Fibroblast of skin of right quadriceps (primary cell): ENCODE data around the gene POLA1.
A peak's percentile ranks its signal among the peaks of the same experiment; 100 is the strongest.
"Not testable (repeated sequence)": the region's sequence is repeated elsewhere in the genome, so short reads cannot be mapped to it uniquely, and the experiment has no call there.

ENCODE experiments used
- DNase-seq: peaks from one replicate; pipeline ENCODE4 v3.0.0-alpha.2; 2013

The POLA1 gene

DNA sequence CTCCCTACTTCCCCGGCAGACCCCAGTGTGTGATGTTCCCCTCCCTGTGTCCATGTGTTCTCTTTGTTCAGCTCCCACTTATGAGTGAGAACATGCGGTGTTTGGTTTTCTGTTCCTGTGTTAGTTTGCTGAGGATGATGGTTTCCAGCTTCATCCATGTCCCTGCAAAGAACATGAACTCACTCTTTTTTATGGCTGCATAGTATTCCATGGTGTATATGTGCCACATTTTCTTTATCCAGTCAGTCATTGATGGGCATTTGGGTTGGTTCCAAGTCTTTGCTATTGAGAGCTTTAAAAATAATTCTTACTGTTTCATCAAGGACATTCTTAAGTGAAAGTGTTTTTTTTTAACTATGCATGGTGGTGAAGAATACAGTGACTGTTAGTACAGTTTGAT is 126.1 kb downstream of the POLA1 start:
- not testable (repeated sequence) for DNase-seq

DNA sequence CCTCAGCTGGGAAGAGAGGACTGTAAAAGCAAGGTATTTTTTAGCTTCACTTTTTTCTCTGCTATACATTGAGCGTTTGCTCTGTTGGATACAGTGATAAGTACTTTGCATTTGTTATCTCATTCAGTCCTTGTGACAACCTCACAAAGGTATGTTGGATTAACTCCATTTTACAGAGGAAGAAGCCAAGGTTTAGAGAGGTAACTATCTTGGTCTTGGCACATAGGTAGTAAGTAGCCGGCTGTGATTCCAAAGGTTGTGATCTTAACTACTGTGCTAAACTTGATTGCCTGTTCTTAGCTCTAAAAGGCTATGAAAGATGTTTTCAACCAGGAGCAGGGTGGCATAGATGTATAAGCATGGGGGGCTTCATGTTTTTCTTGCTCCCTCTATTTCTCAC is 134.4 kb downstream of the POLA1 start:
- DNase-seq = no peak

DNA sequence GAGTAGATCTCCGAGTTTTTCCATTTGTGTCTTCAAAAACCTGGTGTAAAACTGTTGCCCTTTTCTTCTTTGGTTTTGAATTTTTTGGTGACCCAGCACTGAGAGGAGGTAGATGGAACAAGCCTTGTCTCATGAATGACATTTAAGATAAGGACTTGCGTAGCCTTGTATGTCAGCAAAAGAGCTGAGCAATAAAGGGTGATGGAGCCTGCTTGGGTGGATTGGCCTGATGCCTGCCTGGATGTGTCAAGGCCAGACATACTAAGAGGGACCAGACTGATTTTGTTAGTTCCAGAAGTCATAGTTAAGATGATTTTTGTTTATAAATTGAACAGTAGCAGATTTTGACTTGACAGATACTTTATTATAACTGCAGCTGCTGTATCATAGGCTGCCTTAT is 134.9 kb downstream of the POLA1 start:
- DNase-seq = no peak

DNA sequence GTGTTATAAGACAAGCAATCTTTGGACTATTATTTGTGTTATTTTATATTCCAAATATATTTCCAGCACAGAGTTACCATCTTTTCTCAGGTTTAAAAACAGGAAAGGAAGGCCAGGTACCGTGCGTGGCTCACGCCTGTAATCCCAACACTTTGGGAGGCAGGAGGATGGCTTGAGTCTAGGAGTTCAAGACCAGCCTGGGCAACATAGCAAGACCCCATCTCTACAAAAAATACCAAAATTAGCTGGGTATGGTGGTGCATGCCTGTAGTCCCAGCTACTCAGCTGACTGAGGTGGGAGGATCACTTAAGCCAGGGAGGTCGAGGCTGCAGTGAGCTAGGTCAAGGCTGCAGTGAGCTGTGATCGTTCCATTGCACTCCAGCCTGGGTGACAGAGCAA is 140.0 kb downstream of the POLA1 start:
- DNase-seq = no peak

DNA sequence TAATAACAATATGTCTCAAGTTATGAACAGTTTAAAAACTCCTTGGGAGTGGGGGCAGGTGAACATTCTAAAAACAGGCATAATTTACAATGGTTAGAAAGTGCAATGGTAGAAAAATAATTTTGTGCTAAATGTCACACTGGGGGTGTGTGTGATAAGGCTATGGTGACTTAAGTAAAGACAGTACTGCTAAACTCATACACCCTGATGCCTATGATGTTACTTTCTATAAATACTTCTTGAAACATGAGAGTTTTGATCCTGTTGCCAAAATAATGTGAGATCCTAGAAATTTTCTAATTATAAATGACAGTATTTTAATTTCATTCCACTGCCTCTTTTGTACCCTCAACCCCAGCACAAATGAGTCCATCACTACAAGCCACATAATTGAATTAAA is 144.2 kb downstream of the POLA1 start:
- DNase-seq = no peak

DNA sequence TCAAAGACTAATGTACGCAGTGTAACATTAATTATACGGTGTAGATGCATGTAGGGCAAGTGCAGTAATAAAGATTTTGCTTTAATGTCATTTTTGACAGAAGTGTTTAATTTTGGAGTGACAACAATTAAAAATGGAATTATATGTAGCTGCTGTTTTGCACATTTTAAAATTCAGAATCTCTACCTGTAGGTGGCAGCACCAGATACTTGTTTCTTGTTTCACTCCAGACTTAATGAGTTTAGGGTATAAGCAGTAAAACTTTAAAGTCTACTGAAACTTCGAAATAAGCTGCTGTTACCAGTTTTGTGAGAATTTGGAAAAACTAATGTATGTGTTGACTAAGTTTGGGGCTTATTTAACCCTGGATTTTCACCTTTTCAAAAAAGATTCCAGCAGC is 144.9 kb downstream of the POLA1 start:
- peak; percentile 16 for DNase-seq

DNA sequence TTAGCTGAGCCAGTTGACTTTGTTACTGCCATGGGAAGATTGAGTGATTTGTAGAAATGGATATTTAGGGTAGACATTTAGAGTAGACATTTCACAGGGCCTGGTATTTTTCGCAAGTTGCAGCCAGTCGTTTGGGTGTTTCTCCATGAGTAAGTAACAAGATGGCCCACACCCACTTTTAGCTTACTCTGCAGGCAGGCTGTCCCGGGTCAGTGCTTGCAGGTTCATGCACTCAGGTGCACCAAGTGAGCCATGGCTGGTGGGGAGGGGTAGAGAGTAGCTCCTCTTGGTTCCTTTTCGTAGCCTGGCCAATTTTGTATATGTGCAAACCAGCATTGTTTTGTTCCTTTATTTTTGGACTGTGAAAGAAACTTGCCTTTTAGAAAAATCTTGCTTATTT is 145.6 kb downstream of the POLA1 start:
- DNase-seq = no peak

DNA sequence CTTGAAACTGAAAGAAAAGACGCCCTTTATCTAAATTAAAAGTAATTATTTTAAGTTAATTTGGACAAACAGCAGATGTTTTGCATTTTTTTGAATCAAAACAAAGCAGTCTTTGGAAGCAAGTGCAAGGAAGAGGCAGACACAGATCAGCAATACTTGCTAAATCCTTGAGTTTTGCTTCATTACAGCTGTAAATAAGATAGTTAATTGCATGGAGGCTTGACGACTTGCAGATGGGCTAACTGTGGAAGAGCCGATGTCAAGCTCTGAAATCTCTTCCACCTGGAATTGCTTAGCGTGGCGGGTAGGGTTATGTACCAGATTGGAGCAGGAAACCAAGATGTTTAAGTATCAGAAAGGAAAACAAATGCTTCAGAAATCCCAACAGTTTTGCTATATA is 148.8 kb downstream of the POLA1 start:
- peak; percentile 1 for DNase-seq

DNA sequence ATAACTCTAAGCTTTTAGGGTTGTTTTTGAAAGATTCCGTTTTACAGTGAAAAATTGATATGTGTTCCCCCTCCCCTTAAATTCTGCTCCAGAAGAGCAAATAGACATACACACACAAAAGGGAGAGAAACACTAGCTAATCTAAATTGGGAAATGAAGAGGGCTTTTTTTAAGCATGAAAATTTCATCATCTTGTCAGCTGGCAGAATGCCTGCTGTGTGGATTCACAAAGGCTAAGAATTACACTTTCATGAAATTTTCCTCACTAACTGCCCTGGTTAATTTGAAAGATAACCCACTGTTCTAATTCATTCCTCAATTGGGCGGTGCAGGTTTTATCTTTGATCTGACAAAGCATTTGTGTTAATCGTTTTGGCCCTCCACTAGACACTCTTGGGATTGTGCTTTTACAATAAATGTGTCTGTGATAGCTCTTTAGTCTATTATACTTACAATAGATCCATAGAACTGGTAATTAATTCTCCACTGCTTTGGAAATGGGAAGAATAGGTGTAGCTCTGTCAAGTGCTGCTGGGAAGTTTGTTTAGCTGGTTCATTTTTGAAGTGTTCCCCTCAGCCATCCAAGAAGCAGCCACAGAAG is 152.9 kb downstream of the POLA1 start:
- DNase-seq = peak; percentile 19

DNA sequence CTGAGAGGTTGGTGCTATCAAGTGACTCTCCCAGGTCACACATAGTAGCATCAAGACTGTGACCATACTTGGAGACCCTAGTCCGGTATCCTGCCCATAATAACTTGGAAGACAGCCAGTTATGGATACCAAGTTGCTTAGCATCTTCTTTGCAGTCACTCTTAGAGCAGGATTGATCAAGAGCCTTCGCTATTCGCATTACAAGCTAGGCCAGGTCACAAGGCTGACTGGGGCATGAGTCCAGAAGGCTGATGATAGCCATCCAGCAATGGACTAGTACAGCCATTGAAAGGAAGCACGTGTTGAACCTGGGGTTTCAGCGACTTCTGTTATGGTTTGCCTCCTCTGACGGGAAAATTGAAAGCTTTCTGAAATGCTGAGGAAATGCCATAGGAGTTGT is 157.6 kb downstream of the POLA1 start:
- DNase-seq = no peak

DNA sequence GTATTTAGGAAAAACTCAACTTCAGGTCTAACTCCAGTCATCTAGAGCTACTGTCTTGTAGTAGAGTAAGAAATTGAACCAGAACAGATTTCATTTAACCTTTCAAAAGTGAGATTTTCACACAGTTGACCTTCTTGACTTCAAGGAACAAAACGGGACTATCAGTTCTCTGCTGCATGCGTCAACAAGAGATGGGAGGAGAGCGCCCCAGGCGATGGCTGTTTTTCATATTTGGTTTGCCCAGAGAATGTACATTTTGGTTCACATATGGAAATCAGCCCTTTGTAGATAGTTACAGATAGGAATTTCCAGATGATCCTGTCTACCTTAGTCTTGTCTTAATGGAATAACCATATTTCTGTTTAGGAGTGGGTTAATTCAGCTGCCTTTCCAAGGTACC is 158.1 kb downstream of the POLA1 start:
- no peak for DNase-seq

DNA sequence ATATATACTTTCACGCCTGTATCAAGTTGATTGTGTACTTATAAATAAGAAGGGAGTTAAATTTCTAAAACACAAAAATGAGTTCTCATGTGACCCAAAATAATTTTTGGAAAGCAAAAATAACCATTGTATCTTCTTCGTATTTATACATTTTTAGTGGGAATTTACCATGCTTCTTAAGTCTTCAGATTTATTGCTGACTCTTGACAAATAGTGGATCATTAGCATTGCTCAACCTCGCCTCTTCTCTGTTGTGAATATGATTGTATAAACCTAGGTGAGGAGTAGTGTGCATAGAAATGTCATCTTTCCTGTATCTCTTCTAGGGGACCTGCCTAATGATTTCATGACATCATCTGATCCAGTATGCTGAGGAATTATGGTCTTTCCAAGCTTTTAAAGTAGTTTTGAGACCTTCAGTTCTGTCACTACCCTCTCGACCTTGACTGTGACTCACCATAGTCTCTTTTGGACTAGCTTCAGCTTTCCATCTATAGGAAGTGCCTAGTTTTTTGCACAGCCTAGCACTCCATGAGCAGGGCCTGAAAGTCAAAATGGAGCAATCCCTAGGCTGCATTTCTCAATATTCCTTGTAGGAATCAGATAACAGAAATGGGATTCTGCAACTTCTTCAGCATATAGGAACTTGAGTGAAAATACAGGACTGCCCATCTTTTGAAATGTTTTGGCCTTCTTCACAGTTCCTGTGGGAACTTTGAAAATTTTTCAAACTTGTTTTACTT is 164.5 kb downstream of the POLA1 start:
- peak; percentile 26 for DNase-seq

DNA sequence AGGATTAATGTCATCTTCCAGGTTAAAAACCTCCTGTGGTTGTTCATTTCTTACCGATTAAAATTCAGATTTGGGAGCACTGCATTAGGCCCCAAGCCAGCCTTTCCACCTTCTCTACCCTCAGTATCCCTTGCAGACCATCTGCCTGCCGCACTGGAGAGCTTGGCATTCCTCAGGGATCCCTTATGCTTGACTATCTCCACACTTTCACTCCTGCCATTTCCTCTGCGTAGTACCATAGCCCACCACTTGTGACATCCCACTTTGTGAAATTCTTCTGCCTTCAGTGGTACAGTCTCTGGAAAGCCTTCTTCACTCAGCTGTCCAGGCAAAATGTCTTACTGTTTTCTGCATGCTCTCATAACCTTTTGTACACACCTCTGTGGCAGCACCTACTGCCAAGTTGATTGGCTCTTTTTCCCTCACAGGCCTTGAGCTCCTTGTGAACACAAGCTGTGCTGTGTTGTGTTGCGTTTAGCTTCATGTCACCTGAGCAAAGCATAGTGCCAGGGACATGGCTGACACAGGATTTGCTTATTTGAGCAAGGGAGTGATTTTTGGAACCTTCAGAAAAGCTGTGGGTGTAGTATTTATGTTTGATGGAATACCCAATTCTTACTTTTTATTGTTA is 165.6 kb downstream of the POLA1 start:
- DNase-seq = no peak

DNA sequence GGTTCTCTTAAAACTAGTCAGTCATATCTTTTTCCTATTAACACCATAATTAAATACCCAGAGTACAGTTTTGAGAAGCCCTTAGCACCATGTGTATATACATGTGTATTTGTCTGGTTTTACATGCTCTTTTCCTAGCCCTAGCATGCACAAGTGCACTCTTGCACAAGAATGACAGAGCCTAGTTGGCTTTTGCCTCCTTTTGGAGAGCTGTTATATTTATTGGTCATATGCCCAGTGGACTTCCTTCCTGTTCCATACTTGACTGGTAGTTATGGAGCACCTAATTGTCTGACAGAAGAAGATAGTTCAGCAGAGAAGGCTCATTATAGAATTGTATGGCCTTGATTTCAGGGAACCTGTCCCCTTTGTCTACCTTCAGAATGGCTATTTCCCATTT is 166.4 kb downstream of the POLA1 start:
- DNase-seq = no peak

DNA sequence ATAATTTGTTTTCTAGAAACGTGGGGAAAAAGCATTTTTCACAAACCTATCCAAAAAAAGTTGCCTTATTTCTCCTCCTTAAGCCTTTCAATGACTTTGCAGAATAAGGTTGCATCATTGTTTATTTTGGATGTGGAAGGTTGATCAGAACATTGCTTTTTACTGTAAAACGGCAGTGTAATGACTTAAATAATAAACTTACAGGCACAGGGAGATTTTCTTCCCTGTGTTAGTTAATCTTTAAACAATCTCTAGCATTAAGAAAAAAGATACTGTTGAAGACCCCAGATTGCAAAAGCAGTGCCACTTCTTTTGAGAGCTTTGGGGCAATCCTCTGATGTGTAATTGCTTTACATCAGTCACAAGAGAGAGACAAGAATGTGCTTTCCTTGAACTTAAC is 168.6 kb downstream of the POLA1 start:
- peak; percentile 14 for DNase-seq

DNA sequence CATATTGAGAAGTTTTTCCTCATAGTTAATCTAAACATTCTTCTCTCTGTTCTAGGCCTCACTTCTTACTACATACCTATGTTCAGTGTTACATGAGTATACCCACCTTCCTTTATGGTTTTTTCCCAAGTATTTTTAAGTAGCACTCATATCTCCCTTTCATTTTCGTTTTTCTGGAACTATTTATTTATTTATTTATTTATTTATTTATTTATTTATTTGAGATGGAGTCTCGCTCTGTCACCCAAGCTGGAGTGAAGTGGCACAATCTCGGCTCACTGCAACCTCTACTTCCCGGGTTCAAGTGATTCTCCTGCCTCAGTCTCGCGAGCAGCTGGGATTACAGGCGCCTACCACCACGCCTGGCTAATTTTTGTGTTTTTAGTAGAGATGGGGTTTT is 170.1 kb downstream of the POLA1 start:
- DNase-seq = not testable (repeated sequence)

DNA sequence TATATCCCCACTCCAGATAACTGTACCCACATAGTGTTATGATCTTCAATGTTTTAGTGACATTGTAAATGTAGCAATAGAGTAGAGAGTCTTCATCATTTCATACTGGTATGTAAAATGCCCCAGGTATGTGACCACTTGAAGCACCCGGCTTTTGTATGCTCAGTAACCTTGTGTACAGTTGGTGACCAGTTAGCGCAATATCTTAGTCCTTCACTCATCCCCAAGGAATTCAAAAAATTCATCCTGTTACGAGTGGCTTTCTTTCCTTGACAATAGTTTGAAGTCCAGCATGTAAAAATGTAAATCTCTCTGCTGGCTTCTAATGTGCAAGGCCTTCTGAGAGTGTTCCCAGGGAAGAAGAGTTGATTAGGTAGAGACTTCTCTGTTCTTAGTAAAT is 176.4 kb downstream of the POLA1 start:
- peak; percentile 23 for DNase-seq

DNA sequence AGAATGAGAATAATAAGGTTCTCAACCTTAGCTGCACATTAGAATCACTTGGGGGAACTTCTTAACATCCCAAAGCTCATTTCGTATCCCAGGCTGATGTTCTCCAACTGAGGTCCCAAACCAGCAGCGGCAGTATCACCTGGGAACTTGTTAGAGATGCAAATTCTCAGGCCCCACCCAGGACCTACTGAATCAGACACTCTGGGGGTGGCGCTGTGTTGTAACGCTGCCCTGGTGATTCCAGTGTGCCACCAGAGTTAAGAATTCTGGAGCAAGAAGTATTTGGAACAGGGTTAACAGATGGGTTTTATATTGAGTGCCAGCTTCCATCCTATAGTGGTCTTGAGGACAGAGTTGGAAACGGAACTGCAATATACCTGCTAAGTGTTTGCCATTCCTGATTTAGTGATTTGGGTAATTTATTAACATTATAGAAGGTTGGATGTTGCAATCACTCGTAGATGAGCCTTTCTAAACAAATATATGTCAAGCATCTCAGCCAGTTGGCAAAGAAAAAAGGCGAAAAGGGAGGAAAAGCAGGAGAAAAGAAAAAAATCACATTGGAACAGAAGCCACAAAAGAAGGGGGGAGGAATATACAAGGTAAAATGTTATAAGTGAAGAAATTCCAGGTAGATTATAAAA is 181.0 kb downstream of the POLA1 start:
- DNase-seq = no peak

DNA sequence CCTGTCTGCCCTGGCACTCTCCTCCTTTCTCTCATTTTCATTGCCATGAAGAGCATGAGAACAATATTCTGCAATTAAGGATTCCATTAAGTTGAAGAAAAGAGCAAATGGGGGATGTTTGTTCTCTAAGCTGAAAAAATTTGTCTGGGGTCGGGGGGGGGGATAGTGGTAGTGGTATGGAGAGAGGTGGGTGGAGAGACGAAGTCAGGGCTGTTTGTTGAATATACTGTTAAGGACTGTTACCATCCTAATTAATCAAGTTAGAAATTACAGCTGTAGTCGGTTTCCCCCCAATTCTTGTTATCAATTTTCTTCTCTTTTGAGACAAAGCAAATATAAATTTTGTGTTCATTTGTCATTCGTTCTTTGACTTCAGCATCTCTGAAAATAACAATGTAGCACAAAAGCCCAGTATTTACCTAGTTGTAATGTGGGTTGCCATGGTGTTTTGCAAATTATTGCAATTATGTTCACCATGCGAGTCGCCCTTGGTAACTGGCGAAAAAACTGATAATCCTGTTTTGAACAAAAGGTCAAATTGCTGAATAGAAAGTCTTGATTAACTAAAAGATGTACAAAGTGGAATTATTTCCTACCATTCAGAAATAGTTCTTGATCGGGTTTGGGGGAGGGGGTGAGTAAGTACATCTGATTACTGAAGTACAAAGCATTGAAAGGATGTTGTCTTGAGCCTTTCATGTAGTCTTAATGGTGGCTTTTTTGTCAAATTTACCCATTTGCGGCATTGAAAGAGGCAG is 183.0 kb downstream of the POLA1 start:
- DNase-seq = no peak

DNA sequence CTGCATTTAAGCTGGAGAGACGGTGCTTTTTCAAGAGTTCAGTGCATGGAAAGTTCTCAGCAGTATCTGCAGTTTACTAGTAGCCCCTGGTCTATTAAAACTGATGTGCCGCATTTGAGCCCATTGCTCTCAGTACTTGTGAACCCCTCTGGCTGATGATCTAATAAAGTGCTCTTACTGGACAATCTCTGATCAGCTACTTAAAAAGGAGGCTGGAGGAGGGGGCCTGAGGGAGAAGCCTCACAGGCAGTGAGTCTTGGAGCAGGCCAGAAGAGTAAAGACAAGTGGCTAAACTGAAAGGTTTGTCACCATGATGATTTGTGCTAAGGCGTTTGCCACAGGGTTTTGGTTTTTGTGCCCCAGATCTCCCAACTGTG is 183.6 kb downstream of the POLA1 start:
- no peak for DNase-seq

DNA sequence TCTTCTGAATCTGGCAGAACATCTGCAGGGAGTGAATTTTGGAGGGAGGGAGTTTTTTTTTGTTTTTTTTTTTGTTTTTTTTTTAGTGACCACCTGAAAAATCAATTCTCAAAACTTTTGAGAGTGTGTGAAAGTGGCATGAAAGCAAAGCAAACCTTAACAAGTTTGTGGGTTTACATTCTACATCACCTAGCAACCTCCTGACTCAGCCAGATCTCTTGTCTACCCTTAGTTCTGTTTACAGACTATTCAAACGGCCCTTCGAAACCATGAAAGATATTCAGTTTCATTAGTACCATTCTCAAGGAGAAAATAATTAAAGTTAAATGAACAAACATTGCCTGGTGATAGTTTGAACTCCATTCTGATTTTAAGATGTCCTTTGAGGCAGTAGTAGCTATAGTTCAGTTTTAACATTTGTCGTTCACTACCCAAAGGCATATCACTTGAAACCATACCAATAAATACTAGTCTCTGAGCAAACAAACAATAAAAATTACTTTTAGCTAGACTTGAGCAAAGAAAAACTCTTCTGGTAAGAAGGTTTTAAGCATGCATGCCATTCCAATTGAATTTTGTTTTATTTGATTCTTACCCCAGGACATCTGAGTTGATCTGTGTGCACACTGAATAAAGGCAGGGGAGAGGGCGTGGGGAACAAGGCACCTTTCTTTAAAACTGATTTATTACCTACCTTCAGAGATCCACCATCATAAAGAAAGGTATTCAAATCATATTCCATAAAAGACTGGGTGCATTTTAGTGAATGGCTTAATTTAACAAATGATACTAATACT is 184.3 kb downstream of the POLA1 start:
- no peak for DNase-seq

DNA sequence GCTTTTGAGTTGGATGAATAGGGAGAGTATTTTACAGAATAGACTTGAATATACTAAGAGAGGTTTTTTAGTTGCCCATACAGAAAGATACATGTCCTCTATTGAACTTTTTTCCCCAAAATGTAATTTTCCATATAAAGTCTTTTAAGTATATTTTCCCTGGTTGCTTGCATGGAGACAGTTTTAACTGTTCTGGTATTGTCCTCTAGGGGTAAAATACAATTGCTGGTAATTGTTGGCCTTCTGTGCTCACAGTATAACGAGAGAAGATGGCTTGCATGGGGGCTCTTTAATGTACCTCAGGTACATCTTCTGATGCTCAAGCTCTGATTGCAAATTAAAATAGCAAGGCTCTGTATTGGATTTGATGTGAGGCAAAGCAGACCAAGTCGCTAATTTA is 186.0 kb downstream of the POLA1 start:
- DNase-seq = no peak
